A172 (cell line): ENCODE results near the gene DIRAS1. TPM values are rescaled to one million over a fixed set of nuclear protein-coding genes. Genes with fewer than 3 reads are reported as not detected.
A peak's percentile ranks its signal among the peaks of the same experiment; 100 is the strongest.

Source experiments
- DNase-seq: peaks from one replicate; pipeline ENCODE4 v3.0.0-alpha.2; 2015; ENCODE audit warnings: low spot score
- total RNA-seq: library from RNA; depleted of rRNA; stranded (reverse); fragments of >200 nt; shearing (Covaris generic); gene quantifications from 2 replicates; pipeline ENCODE4 v1.2.3, GENCODE V29; 2014

The DIRAS1 gene
- total RNA-seq, 1 experiment from 2014 or later, result 18.3 TPM

DNA sequence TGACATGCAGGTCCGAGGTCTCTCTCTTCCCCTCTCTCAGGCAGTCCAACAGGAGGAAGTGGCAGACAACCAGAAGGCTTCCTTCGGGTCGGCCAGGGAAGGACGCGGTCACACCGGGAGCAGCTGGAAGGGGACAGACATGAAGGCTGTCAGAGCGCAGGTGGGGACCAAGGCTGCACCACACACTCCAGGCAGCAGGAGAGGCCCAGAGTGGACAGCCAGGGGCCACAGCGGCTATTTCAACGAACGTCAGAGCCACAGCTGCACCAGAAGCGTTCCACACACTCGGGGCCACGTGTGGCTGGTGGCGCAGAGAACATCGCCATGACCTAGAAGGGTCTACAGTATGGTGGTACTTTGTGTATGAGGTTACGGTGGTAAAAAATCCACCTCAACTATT is 34.6 kb upstream of the DIRAS1 start:
- DNase-seq, result no peak

DNA sequence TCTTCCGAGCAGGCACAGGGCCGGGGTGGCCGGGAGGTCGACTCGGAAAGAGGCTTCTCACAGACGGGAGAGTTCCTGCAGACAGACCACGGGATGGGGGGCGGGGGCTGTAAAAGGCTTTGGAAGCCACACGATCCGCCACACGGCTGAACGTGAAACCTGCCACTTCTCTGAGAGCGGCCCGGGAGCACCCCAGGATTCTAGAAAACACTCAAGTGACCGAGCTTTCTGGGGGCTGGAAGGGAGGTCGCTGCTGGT is 34.2 kb upstream of the DIRAS1 start:
- no peak for DNase-seq

DNA sequence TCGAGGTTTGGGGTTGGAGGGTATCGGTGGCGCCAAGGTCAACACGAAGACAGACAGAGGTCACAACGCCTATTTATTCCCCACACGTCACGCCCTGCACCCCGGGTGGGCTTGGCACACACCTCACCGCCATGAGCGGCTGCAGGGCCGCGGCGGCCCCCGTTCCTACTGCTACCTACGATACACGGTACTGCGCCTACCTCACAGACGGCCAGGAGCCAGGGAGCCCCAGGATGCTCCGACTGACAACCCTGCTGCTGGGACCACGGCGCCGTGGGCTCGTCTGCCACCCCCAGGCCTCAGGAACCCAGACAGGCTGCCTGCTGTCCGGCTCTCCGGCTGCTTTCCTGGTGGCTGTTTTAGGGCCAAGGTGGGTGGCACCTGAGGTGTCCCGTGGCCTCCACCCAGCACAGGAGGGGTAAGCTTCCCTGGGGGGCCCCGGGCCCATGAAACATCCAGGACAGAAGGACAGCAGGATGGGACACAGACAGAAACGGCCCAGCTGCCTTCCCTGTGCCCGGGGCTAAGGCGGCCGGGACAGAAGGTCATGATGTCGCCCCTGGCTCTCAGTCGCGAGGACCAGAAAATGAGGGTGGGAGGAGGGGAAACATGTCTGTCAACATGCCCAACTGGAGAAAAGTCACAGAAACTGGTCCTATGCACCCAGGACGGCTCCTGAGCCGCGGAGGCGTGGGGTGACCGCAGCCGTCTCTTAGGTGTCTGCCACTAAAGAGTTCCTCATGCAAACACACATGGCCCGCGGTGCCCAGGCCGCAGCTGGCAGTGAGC is 33.7 kb upstream of the DIRAS1 start:
- DNase-seq, result no peak

DNA sequence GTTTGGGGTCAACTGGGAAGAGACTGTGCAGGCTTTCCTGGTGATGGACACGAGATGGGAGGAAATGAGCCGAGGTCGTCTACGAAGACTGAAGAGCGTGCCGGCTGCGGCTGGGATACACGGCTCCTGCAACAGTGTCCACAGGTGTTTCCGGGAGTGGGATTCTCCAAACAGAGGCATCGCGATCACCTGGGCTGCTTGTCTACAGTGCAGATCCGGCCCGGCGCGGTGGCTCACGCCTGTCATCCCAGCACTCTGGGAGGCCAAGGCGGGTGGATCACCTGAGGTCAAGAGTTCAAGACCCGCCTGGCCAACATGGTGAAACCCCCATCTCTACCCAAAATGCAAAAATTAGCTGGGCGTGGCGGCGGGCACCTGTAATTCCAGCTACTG is 30.3 kb upstream of the DIRAS1 start:
- no peak for DNase-seq

DNA sequence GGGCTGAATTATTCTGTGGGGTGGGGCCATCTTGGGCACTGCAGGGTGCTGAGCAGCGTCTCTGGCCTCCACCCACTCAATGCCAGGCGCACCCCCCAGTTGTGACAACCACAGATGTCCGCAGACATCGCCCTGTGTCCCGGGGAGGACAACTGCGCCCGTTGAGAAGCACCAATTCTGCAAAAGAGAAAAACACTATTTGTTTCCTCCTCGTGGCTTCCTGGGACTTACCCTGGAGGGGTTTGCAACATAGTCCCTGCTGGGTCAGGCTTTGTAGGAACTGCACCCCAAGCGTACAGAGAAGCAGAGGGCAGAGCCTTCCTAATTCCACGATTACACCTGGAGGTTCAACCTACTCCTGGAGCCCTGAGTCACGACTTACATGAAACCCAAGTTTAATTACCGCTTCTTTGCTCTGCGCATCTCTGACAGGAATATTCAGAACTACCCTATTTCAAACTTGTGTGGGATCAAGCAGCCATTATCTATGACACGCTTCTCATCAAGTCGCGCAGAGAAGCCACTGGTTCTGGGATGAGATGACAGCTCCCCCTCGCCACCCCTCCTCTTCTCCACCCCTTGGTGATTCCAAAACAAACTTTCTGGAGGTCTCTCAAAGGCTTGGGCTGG is 29.8 kb upstream of the DIRAS1 start:
- no peak for DNase-seq

DNA sequence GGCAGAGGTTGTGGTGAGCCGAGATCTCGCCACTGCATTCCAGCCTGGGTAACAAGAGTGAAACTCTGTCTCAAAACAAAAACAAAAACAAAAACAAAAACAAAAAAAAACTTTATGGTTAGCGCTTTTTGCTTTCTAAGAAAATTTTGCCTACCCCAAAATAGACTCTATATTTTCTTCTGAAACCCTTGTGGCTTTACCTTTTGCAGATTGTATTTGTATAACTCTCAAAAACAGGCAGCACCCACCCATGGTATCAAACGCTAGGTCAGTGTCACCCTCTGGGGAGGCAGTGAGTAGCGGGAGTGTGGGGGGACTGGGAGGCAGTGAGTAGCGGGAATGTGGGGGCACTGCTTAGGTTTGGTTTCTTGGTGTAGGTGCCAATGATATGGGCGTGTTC is 26.2 kb upstream of the DIRAS1 start:
- no peak for DNase-seq

DNA sequence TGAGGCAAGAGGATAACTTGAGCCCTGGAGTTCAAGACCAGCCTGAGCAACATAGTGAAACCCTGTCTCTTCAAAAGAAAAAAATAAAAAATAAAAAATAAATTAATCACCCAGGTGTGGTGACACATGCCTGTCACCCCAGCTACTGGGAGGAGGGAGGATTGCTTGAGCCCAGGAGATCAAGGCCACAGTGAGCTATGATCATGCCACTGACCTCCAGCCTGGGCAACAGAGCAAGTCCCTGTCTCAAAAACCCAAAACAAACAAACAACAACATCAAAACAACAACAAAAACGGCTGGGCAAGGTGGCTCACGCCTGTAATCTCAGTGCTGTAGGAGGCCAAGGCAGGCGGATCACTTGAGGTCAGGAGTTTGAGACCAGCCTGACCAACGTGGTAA is 22.9 kb upstream of the DIRAS1 start:
- no peak for DNase-seq

DNA sequence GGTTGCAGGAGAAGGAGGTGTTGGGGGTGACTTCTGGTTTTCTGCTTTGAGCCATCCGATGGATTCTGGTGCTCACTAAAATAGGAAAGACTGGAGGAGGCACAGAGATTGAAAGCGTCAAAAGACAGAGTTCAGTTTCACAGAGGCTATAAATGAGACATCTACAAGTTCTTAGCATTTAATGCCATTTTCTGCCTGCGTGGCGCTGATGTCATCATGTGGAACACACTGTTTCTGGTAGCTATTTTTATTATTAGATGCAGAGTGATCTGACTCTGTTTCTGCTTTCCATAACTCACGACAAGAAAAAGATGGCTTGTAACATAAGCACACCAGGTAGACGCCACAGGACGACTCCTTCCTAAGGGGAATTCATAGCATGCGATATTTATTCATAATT is 21.9 kb upstream of the DIRAS1 start:
- DNase-seq, result no peak

DNA sequence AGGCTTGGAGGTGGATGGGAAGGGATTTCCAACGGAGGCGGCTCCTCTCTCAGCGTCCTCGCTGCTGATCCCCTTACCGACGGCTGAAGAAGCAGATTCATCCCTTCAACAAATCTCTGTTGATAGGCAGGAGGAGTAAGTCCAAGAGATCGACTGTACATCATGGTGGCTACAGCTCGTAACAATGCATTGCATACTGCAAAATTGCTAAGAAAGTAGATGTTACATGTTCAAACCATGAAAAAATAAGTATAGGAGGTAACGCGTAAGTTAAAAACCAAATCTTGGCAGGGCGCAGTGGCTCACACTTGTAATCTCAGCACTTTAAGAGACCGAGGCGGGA is 19.1 kb upstream of the DIRAS1 start:
- no peak for DNase-seq

DNA sequence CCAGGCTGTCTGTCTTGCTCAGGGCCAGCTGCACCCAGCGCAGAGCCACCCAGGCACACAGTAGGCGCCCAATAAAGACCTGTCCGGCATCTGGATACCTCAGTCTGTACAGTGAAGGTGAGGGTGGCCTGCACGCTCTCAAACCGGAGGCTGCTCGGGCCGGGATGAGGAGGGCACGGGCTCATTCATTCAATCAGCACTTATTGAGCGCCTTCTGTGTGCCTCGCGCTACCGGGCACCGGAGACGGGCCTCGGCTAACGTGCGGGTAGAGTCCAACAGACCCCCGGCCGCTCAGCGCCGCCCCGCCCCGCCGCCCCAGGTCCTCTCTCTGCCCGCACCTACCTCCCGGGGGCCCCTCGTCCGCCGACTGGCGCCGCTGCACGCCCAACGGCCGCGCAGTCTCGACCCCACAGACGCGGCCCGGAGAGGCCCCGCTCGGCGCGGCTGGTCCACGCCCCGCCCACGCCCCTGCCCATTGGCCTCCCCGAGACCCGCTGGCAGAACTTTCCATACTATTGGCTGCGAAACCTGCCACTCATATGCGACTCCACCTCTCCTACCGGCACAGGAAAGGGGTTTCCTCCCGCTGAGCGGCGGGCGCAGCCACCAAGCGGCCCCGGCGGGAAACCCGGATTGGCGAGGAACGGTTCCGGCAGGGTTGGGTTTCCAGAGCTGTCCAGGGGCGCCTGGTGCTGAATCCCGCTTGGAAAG is 18.6 kb upstream of the DIRAS1 start, which contains the start of gene SLC39A3:
Gene SLC39A3 (minus strand): TSS at position 416 of the 712 bp plus-strand sequence. CDS start 2,760 bp downstream, outside the sequence.
- DNase-seq, result peak; percentile 99

DNA sequence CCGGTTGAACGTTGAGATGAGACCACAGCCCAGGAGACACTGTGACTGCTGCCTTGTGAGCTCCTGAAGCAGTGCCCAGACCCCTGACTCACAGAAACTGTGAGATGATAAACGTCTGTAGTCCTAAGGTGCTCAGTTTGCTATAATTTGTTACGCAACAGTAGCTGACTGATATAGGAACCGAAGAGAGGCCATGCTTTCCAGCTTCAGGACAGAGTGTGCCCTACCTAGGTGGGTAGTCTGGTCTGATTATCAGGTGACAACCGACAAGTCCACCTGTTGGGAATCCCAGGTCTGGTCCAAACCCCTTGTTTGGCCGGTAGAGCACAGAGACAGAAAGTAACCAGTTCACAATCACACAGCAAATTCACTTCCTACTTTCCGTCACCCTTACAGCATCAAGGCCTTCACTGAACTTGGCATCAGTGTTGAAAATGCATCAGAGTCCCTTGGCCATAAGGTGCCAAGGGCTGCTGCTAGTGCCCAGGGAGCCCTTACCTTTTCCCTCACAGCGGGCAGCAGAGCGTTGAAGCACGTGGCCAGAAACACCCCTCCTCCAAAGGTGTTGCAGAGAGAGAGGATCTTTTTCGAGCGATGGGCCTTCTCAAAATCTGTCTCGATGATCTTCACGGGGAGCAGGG is 15.5 kb upstream of the DIRAS1 start:
- DNase-seq, result no peak

DNA sequence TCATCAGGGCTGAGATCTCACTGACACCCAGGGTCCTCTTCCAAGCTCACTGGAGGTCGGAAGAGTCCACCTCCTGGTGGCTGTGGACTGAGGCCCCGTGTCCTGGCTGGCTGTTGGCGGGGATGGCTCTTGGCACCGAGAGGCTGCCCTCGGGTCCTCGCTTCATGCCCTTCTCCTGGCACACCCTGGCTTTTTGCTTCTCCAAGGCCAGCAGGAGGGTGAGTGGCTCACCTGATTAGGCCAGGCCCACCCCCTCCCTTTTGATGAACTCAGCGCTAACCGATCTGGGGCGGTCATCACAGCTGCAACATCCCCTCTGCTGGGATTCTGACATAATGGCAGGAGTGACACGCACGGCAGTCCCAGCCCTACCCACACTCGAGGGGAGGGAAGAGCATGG is 14.2 kb upstream of the DIRAS1 start:
- DNase-seq, result no peak

DNA sequence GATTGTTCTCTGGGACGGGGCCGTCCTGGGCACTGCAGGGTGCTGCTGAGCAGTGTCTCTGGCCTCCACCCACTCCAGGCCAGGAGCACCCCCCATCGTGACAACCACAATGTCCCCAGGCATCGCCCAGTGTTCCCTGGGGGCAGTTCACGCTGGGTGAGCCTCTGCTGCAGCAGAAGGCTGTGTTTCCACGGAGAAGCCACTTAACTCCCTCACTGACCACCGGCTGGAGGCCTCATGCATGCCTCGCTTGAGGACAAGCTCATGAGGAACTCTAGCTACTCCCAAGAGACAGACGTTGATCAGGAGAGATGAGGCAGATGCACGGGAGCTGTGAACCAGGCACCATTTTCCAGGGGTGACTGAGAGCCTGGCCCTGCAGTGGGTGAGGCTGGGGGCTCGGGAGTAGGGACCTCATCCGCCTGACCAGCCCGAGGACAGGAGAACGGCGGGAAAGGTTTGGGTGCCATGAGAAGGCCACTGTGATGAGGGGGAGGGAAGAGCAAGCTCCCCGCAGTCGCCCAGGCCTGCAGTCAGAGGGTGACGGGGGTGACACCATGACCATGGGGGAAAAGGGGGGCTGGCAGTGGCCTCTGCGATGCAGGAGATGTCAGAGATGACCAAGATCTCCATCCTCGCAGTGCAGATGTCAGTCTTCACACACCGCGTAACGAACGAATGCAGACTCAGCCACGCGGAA is 13.6 kb upstream of the DIRAS1 start:
- no peak for DNase-seq

DNA sequence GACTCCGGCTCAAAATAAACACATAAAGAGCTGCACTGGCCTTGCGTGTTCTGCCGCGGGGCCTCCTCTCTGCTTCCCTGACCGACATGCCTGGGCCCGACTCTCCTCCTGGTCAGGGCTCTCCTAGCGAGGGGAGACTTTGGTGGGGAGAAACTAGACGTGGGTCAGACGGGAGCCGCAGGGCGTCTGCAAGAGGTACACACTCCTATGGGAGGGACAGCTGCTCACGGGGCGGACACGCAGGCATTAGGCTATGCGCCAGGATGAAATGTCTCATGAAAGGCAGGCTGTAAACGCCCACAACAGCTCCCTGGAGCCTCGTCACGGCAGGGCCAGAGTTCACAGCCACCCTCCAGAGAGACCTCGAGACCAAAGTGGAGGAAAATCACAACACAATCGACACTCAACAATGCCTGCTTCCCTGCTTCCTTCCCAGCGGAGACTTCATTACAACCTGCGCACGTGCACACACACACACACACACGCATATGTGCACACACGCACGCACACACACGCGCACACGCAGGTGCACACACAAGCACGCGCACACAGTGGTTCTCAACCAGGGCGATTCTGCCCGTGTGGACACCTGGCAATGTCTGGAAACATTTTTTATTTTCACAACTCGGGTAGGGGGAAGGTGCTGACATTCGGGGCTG is 12.9 kb upstream of the DIRAS1 start:
- DNase-seq, result no peak

DNA sequence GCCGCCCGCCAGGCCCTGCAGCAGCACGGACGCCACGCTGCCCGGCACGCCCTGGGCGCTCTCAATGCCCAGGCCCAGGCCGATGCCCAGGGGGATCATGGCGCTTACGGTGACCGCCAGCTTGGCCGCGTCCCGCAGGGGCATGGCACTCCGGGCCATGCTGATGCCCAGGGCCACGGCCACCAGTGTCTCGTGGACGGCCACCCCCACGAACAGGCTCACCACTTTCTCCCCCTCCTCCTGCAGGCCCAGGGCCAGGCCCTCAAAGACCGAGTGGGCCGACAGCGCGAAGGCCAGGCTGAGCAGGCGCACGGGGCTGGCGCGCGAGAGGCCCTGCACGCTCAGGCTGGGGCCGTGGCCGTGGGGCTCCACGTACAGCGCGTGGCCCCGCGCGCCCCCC is 11.7 kb upstream of the DIRAS1 start:
- DNase-seq, result no peak

DNA sequence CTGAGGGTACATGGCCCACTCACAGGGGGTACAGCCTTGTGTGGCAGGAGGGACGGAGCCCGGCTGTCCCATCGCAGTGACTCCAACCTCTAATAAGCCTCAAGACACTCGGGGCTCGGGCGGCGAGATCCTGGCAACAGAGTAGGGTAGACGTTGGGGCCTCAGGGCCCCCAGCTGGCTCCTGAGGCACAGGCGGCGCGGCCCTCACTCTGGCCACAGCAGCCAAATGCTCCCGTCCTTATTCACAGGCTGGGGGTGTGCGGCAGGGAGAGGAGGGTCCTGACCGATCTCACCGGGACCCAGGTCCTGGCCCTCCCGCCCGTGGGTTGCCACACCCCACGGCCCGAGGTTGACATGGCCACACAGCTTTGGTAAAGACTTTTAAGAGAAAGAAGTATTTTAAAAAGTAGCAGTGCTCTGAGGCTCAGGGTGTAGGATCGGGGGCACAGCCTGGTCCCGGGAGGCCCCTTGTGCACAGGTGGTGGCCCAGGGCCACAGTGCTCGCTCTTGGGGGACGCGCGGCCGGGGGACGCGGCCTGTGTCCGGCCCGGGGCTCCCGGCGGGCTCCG is 11.1 kb upstream of the DIRAS1 start:
- DNase-seq, result no peak

DNA sequence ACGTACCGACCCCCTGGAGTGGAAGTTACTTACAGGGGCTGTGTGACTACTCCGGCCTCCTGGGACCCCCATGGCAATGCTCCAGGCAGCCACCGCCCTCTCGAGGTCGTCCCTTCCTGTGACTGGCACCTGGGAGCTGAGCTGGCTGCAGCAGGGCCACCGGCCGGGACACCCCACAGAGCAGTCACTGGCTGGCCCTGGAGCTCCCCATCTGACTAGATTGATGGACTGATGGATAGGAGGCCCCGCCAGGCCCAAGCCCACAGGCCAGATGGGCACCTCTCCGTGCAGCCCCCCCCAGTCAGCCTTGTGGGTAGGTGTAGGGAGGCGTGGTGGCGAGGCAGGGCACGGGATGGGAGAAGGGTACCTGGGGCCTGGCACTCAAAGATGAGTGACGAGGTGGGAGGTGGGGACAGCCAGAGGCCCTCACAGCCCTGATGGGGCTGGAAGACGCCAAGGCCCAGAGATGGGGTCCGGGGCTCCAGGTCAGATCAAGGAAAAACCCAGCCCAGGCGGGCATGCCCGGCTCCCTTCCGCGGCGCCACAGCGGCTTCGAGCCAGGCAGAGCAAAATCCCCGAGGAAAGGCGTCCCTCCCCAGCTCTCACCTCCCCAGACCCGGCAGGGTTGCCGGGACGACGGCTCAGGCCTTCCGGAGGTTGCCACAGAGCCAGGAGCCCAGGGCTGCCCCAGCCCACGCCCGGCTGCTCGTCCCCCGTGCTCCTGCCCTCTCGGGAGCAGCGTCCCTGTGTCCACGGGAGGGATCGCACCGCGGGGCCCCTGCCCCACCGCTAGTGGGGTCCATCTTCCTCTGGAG is 10.2 kb upstream of the DIRAS1 start:
- no peak for DNase-seq

DNA sequence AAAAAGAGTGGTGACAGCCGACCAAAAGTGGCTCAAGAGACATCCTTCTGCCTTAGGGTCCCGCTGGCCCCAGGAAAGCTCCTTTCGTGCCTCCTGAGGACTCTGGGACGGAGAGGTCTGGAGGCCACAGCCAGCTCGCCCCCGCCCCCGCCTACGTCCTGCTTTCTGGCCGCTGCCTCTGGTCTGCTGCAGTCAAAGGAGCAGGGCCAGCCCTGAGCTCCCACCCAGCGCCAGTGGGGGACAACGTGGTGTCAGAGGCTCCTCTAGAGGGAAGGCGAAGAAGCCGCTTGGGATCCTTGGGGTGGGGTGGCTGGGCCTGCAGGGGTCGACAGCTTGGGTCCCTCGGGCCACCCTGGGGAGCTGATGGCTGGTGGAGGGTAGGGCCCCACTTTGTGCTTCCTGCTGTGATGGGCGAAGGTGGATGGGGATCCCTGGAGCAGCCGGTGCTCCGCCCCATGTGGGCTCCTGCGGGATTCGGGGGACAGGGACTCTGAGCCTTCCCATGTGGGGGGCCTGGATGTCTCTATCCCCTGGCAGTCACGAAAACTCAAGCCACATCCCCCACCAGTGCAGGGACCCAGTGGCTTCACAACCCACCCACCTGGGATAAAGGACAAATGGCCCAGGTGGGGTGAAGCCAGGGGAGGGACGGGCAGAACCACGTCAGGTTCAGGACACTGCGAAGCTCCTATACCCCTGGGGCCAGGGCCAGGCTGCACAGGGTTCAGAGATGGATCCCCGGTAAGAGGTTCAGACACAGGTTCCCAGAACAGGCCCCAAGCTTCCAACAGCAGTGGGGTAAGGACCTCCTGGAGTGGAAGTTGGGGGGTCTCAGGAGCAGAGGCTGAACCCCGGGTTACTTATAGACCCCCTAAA is 9.0 kb upstream of the DIRAS1 start:
- DNase-seq, result no peak

DNA sequence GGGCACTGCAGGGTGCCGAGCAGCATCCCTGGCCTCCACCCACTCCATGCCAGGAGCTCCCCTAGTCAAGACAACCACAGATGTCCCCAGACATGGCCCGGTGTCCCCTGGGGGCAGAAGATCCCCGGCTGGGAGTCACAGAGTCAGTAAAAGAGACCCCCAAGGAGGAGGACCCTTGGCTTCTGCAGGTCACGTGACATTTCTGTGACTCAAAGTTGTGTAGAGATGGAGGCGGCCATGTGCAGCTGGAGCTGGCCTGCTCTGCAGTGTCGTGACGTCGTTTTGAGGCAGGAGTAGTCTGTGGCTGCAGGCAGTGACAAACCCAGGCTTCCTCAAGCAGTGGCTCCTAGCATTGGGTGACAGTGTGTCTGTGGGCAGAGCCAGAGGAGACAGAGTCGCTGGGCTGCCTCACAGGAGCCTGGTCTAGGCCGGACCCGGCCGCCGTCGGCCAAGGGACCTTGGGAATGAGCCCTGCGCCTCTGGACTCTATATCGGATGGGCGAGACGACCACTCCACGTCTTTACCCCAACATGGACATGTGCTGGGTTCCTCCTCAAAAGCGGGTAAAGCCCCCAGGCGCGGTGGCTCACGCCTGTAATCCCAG is 7.7 kb upstream of the DIRAS1 start:
- DNase-seq, result no peak
